GM12891 (cell line): Measurements from ENCODE around the gene LFNG.

ENCODE experiments used
- POLR2A ChIP-seq: IDR thresholded peaks from 2 replicates; pipeline ENCODE4 v1.6.1; 2011; ENCODE audit warnings: low read depth, low read length, control low read depth
- POLR2AphosphoS5 ChIP-seq: IDR thresholded peaks from 2 replicates; pipeline ENCODE4 v1.6.1; 2011; ENCODE audit warnings: low read depth, low read length, control low read depth
- POU2F2 ChIP-seq: IDR thresholded peaks from 2 replicates; pipeline ENCODE4 v1.6.1; 2011; ENCODE audit warnings: low read depth, mild to moderate bottlenecking, control low read depth, low read length, moderate library complexity
- SPI1 ChIP-seq: IDR thresholded peaks from 2 replicates; pipeline ENCODE4 v1.6.1; 2011; ENCODE audit warnings: low read depth, low read length, control low read depth
- TAF1 ChIP-seq: IDR thresholded peaks from 2 replicates; pipeline ENCODE4 v1.6.1; 2011; ENCODE audit warnings: low read depth, low read length, control low read depth

GRCh38 chr7:2478800-2479199 is 40.8 kb upstream of the LFNG start:
- no peak for TF ChIP-seq POLR2AphosphoS5
- no peak for TF ChIP-seq SPI1
- no peak for TF ChIP-seq TAF1
- no peak for TF ChIP-seq POLR2A
- no peak for TF ChIP-seq POU2F2
